ENCODE results near the gene SRP72. TPM values are rescaled to one million over a fixed set of nuclear protein-coding genes. Genes with fewer than 3 reads are reported as not detected.

Gene SRP72
- polyA plus RNA-seq, 2 of the 4 experiments (the other 2 are of a cell fraction): 70.1 to 135 TPM

DNA sequence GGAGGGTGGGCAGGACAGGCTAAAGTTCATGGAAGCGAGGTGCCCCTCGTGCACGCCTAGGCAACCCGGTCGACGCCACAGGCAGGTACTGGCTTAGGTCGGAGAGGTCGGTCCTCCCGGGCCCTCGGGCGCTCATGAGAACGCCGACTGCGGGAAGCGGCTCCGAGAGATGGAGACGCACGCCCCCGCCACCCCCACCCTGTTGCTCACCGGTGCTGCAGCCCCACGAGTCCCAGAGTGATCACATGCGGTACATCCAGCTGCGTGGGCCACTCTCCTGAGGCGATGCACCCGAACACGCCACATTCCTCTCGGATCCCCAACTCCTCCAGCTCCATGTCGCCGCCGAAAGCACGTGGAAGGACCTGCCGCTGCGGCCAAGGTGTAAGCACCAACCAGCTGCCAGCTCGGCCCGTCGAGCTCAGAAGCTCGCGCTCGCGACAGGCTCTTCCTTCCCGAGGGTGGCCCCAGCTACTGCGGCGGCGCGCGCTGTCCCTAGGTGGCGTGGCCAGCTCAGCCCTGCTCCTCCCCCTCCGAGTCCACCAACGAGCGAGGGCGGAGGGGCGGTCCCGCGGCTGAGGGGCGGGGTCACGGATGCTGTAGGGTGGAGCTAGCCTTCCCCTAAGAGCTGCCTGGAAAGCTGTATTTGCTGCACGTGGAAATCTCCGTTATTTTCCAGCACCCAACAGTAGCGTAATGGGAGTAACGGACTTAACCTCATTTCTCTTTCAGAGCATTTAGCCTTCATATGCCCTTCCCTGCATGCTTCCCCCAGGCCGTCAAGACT lies 32.1 kb upstream of the SRP72 start, which contains the start of gene PPAT:
Gene PPAT (minus strand): TSS at position 476 of the 787 bp plus-strand sequence. CDS start 138 bp downstream, at position 338.
- DNase-seq (ENCODE audit: low read depth in 1 of 2, low spot score in 1 of 2) (peak; percentile 79 to 97), ATAC-seq (peak; percentile 86 to 92), FAIRE-seq (no peak)
- H3K9me3 ChIP-seq: no peaks in the 10 kb centered on the region
- peak within 1 kb of the TSS; percentile 89 for H3K4me2 ChIP-seq
- WGBS (ENCODE audit: missing lambda C conversion rate): 0% methylated on average over 13 of the region's 61 CpGs
- ChIA-PET CTCF (interaction anchor here (1.1 to 4.0 kb wide), 5 partner anchors 11 to 401 kb away, joined by 3 to 25 read pairs (median 5); no protein-coding TSS in a partner anchor), POLR2A (interaction anchor here (0.6 to 4.5 kb wide), 15 partner anchors 8 to 542 kb away, joined by 3 to 60 read pairs (median 5); partner anchors contain the start of genes AASDH, NOA1 and SRP72)
- H3K4me1 ChIP-seq: peaks cover 34% of the 10 kb centered on the region; the same call in 2 of the 3 replicates
- H3K4me3 ChIP-seq: peak within 1 kb of the TSS; percentile 59
- H3K27ac ChIP-seq: peak within 1 kb of the TSS; percentile 91 to 96
- TF ChIP-seq BCL3 (IDR thresholded peaks at IDR 0.05) (no peak; the same call in 2 of the 3 replicates), JUN (IDR thresholded peaks at IDR 0.05) (no peak), NFE2L2 (conservative IDR thresholded peaks at IDR 0.05; ENCODE audit: low read length) (no peak), HMGXB4 (CRISPR knock-in tag; IDR thresholded peaks at IDR 0.05; ENCODE audit: borderline replicate concordance) (no peak), BHLHE40 (IDR thresholded peaks at IDR 0.05; ENCODE audit: low read depth, low read length) (0 out of 2 replicates have a peak, but pooled peaks have one; percentile 7), SMC3 (IDR thresholded peaks at IDR 0.05) (no peak), PBX3 (IDR thresholded peaks at IDR 0.05) (no peak), ZFP36 (IDR thresholded peaks at IDR 0.05; ENCODE audit: borderline replicate concordance, partially characterized antibody) (no peak), CBX8 (IDR thresholded peaks at IDR 0.05) (no peak), E2F6 (IDR thresholded peaks at IDR 0.05; ENCODE audit: borderline replicate concordance, low read depth) (no peak; the same call in 1 of the 2 replicates), CHD4 (IDR thresholded peaks at IDR 0.05; ENCODE audit: borderline replicate concordance) (no peak), HOXA7 (CRISPR knock-in tag; IDR thresholded peaks at IDR 0.05) (no peak), NR3C1 (IDR thresholded peaks at IDR 0.05) (no peak), KDM5A (IDR thresholded peaks at IDR 0.05) (no peak), RARB (CRISPR knock-in tag; IDR thresholded peaks at IDR 0.05) (no peak), USF2 (IDR thresholded peaks at IDR 0.05) (no peak), EHMT2 (IDR thresholded peaks at IDR 0.05; ENCODE audit: low read depth) (no peak), JUNB (IDR thresholded peaks at IDR 0.05) (no peak), CEBPB (IDR thresholded peaks at IDR 0.05) (no peak), CHD2 (IDR thresholded peaks at IDR 0.05; ENCODE audit: low read length, partially characterized antibody) (peak; percentile 20), ZNF302 (CRISPR knock-in tag; IDR thresholded peaks at IDR 0.05) (no peak), ZC3H11A (IDR thresholded peaks at IDR 0.05) (no peak), MYC (IDR thresholded peaks at IDR 0.05; ENCODE audit: borderline replicate concordance, low read length) (peak; percentile 87; the same call in 1 of the 2 replicates), POLR2A (IDR thresholded peaks at IDR 0.05; ENCODE audit: low read length) (peak; percentile 87), EHF (CRISPR knock-in tag; IDR thresholded peaks at IDR 0.05) (no peak), RAD21 (conservative IDR thresholded peaks at IDR 0.05 in 1 of 2, IDR thresholded peaks at IDR 0.05 in 1 of 2) (no peak), FOXS1 (CRISPR knock-in tag; IDR thresholded peaks at IDR 0.05) (no peak)
- TF ChIP-seq, protein P1, sequence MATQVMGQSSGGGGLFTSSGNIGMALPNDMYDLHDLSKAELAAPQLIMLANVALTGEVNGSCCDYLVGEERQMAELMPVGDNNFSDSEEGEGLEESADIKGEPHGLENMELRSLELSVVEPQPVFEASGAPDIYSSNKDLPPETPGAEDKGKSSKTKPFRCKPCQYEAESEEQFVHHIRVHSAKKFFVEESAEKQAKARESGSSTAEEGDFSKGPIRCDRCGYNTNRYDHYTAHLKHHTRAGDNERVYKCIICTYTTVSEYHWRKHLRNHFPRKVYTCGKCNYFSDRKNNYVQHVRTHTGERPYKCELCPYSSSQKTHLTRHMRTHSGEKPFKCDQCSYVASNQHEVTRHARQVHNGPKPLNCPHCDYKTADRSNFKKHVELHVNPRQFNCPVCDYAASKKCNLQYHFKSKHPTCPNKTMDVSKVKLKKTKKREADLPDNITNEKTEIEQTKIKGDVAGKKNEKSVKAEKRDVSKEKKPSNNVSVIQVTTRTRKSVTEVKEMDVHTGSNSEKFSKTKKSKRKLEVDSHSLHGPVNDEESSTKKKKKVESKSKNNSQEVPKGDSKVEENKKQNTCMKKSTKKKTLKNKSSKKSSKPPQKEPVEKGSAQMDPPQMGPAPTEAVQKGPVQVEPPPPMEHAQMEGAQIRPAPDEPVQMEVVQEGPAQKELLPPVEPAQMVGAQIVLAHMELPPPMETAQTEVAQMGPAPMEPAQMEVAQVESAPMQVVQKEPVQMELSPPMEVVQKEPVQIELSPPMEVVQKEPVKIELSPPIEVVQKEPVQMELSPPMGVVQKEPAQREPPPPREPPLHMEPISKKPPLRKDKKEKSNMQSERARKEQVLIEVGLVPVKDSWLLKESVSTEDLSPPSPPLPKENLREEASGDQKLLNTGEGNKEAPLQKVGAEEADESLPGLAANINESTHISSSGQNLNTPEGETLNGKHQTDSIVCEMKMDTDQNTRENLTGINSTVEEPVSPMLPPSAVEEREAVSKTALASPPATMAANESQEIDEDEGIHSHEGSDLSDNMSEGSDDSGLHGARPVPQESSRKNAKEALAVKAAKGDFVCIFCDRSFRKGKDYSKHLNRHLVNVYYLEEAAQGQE (IDR thresholded peaks at IDR 0.05): peak; percentile 45; the same call in 1 of the 2 replicates
- TF ChIP-seq, protein P2, sequence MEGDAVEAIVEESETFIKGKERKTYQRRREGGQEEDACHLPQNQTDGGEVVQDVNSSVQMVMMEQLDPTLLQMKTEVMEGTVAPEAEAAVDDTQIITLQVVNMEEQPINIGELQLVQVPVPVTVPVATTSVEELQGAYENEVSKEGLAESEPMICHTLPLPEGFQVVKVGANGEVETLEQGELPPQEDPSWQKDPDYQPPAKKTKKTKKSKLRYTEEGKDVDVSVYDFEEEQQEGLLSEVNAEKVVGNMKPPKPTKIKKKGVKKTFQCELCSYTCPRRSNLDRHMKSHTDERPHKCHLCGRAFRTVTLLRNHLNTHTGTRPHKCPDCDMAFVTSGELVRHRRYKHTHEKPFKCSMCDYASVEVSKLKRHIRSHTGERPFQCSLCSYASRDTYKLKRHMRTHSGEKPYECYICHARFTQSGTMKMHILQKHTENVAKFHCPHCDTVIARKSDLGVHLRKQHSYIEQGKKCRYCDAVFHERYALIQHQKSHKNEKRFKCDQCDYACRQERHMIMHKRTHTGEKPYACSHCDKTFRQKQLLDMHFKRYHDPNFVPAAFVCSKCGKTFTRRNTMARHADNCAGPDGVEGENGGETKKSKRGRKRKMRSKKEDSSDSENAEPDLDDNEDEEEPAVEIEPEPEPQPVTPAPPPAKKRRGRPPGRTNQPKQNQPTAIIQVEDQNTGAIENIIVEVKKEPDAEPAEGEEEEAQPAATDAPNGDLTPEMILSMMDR (IDR thresholded peaks at IDR 0.05): no peak

Data from A549 (cell line).